ENCODE results near the gene GSPT1.

GRCh38 chr16:11955713-11956123, 40.0 kb upstream of the GSPT1 start:
- TF ChIP-seq, protein P1, sequence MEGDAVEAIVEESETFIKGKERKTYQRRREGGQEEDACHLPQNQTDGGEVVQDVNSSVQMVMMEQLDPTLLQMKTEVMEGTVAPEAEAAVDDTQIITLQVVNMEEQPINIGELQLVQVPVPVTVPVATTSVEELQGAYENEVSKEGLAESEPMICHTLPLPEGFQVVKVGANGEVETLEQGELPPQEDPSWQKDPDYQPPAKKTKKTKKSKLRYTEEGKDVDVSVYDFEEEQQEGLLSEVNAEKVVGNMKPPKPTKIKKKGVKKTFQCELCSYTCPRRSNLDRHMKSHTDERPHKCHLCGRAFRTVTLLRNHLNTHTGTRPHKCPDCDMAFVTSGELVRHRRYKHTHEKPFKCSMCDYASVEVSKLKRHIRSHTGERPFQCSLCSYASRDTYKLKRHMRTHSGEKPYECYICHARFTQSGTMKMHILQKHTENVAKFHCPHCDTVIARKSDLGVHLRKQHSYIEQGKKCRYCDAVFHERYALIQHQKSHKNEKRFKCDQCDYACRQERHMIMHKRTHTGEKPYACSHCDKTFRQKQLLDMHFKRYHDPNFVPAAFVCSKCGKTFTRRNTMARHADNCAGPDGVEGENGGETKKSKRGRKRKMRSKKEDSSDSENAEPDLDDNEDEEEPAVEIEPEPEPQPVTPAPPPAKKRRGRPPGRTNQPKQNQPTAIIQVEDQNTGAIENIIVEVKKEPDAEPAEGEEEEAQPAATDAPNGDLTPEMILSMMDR (IDR thresholded peaks at IDR 0.05; ENCODE audit: low read depth, low read length), result no peak
- TF ChIP-seq EZH2phosphoT487 (IDR thresholded peaks at IDR 0.05; ENCODE audit: low read depth), result no peak
